TTC549 (cell line): ENCODE results near the gene ARHGAP10.
"Not testable (repeated sequence)": the region's sequence is repeated elsewhere in the genome, so short reads cannot be mapped to it uniquely, and the experiment has no call there.

Experiments
- FAIRE-seq: peaks from 2 replicates; lab custom pipeline; 2012; peaks lifted over from hg19 to GRCh38; lab: Jason Lieb, UNC

ARHGAP10 gene

GRCh38 chr4:147910315-147910714, 178.4 kb downstream of the ARHGAP10 start:
- no peak for FAIRE-seq

GRCh38 chr4:147912106-147912505, 180.2 kb downstream of the ARHGAP10 start:
- FAIRE-seq, result not testable (repeated sequence)

GRCh38 chr4:147913137-147913536, 181.2 kb downstream of the ARHGAP10 start:
- FAIRE-seq, result no peak

GRCh38 chr4:147916351-147916750, 184.5 kb downstream of the ARHGAP10 start:
- no peak for FAIRE-seq

- FAIRE-seq, result no peak
Observed at GRCh38 chr4:147923381-147923780, 191.5 kb downstream of the ARHGAP10 start.

- FAIRE-seq, result no peak
Observed at GRCh38 chr4:147923854-147924253, 192.0 kb downstream of the ARHGAP10 start.

GRCh38 chr4:147924604-147925412, 192.9 kb downstream of the ARHGAP10 start:
- no peak for FAIRE-seq

- FAIRE-seq, result no peak
Observed at GRCh38 chr4:147927377-147928137, 195.7 kb downstream of the ARHGAP10 start.

- no peak for FAIRE-seq
Observed at GRCh38 chr4:147928400-147928799, 196.5 kb downstream of the ARHGAP10 start.

GRCh38 chr4:147929746-147930145, 197.9 kb downstream of the ARHGAP10 start:
- no peak for FAIRE-seq

- no peak for FAIRE-seq
Observed at GRCh38 chr4:147933316-147933715, 201.4 kb downstream of the ARHGAP10 start.

- FAIRE-seq, result no peak
Observed at GRCh38 chr4:147933779-147934178, 201.9 kb downstream of the ARHGAP10 start.

GRCh38 chr4:147938496-147938895, 206.6 kb downstream of the ARHGAP10 start:
- no peak for FAIRE-seq

GRCh38 chr4:147940171-147940570, 208.3 kb downstream of the ARHGAP10 start:
- no peak for FAIRE-seq

- FAIRE-seq, result no peak
Observed at GRCh38 chr4:147941373-147941772, 209.5 kb downstream of the ARHGAP10 start.

GRCh38 chr4:147942729-147943128, 210.8 kb downstream of the ARHGAP10 start:
- no peak for FAIRE-seq

- no peak for FAIRE-seq
Observed at GRCh38 chr4:147943159-147943638, 211.3 kb downstream of the ARHGAP10 start.

- FAIRE-seq, result no peak
Observed at GRCh38 chr4:147944249-147944648, 212.4 kb downstream of the ARHGAP10 start.

- FAIRE-seq, result no peak
Observed at GRCh38 chr4:147944670-147945260, 212.9 kb downstream of the ARHGAP10 start.

- no peak for FAIRE-seq
Observed at GRCh38 chr4:147948336-147948735, 216.4 kb downstream of the ARHGAP10 start.

- no peak for FAIRE-seq
Observed at GRCh38 chr4:147950261-147950660, 218.4 kb downstream of the ARHGAP10 start.

GRCh38 chr4:147950841-147951240, 219.0 kb downstream of the ARHGAP10 start:
- no peak for FAIRE-seq

GRCh38 chr4:147954850-147955249, 223.0 kb downstream of the ARHGAP10 start:
- no peak for FAIRE-seq
